Measurements from ENCODE around the gene MYT1. TPM values are rescaled to one million over a fixed set of nuclear protein-coding genes. Genes with fewer than 3 reads are reported as not detected.

Gene MYT1
- total and polyA plus RNA-seq, 9 of the 15 experiments (the other 6 are each of a cell fraction or from before 2014, with no cell fraction given): 0.02 to 0.12 (median 0.06) TPM; not detected in 4

DNA sequence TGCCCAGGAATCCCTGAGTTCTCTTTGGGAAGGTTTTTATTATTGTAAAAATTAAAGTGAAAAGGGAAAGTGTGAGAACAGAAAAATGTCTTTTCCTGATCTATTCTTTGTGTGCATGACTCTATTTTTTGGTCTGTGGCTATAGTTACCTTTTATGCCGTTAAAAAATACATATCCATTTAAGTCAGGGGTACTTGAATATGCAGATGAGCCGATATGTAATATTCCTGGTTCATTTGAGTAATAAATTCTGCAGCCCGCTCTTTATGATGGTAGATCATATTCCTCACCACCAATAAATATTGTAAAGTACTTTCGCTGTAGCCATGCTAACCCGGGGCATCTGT, 503 bp upstream of the MYT1 start:
- no peak overlapping the region for H3K4me2 ChIP-seq (ENCODE audit: insufficient read depth, low read length)
- H3K9ac ChIP-seq (ENCODE audit: insufficient read depth in 1 of 2, low read depth in 2 of 2, low read length in 2 of 2): no peak overlapping the region
- FAIRE-seq (no peak), ATAC-seq (no peak), DNase-seq (ENCODE audit: extremely low read depth in 1 of 4, low spot score in 3 of 4) (no peak)
- no peak overlapping the region for H3K4me3 ChIP-seq
- no peak overlapping the region for H3K27ac ChIP-seq (ENCODE audit: extremely low read depth, low read depth, low read length)
- H3K9me1 ChIP-seq (ENCODE audit: control insufficient read depth, insufficient read depth, low read length): peaks cover under 1% of the 10 kb centered on the region
- H2AFZ ChIP-seq (ENCODE audit: low read depth, low read length): no peak overlapping the region
- H4K20me1 ChIP-seq (replicated peaks; ENCODE audit: control insufficient read depth, insufficient read depth, low read length): peaks cover 8% of the 10 kb centered on the region; the same call in 1 of the 2 replicates
- TF ChIP-seq RBM14 (IDR thresholded peaks at IDR 0.05; ENCODE audit: borderline replicate concordance, insufficient read depth, low read depth, low read length) (no peak), DNMT1 (IDR thresholded peaks at IDR 0.05) (no peak), MTF1 (CRISPR knock-in tag; IDR thresholded peaks at IDR 0.05; ENCODE audit: borderline replicate concordance) (no peak), TFAM (CRISPR knock-in tag; conservative IDR thresholded peaks at IDR 0.05) (no peak), TRIM28 (IDR thresholded peaks at IDR 0.05) (no peak), ELF2 (CRISPR knock-in tag; IDR thresholded peaks at IDR 0.05) (no peak), ZNF707 (CRISPR knock-in tag; conservative IDR thresholded peaks at IDR 0.05) (no peak), MAZ (CRISPR knock-in tag; conservative IDR thresholded peaks at IDR 0.05 in 1 of 2, IDR thresholded peaks at IDR 0.05 in 1 of 2) (no peak), KLF13 (tag; IDR thresholded peaks at IDR 0.05; ENCODE audit: borderline replicate concordance, low read depth) (no peak), NRF1 (conservative IDR thresholded peaks at IDR 0.05 in 1 of 2, IDR thresholded peaks at IDR 0.05 in 1 of 2) (no peak), HNRNPUL1 (IDR thresholded peaks at IDR 0.05; ENCODE audit: low read length) (no peak)
- TF ChIP-seq, protein P1, sequence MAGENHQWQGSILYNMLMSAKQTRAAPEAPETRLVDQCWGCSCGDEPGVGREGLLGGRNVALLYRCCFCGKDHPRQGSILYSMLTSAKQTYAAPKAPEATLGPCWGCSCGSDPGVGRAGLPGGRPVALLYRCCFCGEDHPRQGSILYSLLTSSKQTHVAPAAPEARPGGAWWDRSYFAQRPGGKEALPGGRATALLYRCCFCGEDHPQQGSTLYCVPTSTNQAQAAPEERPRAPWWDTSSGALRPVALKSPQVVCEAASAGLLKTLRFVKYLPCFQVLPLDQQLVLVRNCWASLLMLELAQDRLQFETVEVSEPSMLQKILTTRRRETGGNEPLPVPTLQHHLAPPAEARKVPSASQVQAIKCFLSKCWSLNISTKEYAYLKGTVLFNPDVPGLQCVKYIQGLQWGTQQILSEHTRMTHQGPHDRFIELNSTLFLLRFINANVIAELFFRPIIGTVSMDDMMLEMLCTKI (IDR thresholded peaks at IDR 0.05; ENCODE audit: partially characterized antibody): no peak
- TF ChIP-seq, protein P2, sequence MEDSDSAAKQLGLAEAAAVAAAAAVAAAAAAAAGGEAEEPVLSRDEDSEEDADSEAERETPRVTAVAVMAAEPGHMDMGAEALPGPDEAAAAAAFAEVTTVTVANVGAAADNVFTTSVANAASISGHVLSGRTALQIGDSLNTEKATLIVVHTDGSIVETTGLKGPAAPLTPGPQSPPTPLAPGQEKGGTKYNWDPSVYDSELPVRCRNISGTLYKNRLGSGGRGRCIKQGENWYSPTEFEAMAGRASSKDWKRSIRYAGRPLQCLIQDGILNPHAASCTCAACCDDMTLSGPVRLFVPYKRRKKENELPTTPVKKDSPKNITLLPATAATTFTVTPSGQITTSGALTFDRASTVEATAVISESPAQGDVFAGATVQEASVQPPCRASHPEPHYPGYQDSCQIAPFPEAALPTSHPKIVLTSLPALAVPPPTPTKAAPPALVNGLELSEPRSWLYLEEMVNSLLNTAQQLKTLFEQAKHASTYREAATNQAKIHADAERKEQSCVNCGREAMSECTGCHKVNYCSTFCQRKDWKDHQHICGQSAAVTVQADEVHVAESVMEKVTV (CRISPR knock-in tag; IDR thresholded peaks at IDR 0.05): no peak
- TF ChIP-seq, protein P3, sequence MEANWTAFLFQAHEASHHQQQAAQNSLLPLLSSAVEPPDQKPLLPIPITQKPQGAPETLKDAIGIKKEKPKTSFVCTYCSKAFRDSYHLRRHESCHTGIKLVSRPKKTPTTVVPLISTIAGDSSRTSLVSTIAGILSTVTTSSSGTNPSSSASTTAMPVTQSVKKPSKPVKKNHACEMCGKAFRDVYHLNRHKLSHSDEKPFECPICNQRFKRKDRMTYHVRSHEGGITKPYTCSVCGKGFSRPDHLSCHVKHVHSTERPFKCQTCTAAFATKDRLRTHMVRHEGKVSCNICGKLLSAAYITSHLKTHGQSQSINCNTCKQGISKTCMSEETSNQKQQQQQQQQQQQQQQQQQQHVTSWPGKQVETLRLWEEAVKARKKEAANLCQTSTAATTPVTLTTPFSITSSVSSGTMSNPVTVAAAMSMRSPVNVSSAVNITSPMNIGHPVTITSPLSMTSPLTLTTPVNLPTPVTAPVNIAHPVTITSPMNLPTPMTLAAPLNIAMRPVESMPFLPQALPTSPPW (CRISPR knock-in tag; IDR thresholded peaks at IDR 0.05): no peak
- CTCF ChIA-PET (ENCODE audit: low intra/inter-chr PET ratio): no interaction called here
- no peaks in the 10 kb centered on the region for H3K79me2 ChIP-seq (ENCODE audit: control insufficient read depth, insufficient read depth, low read length)
- BruUV-seq (replicated peaks): no TSS peak
- no peaks in the 10 kb centered on the region for H3K9me3 ChIP-seq (replicated peaks; ENCODE audit: control insufficient read depth, insufficient read depth, low read depth, low read length)
- POLR2A ChIA-PET: no interaction called here
- peaks cover 35 to 85% of the 10 kb centered on the region in 2 experiments for H3K27me3 ChIP-seq (ENCODE audit: control insufficient read depth in 2 of 2, insufficient read depth in 2 of 2, low read length in 2 of 2)
- H3K4me1 ChIP-seq (replicated peaks in 1 of 2; ENCODE audit: control insufficient read depth in 2 of 2, insufficient read depth in 2 of 2, low read length in 2 of 2): peaks cover 0 to 7% of the 10 kb centered on the region in 2 experiments; a peak in 1 of 5 replicates
- in situ Hi-C loops (cut with MboI) (no loop called here), intact Hi-C loops (cut with micrococcal nuclease) (no loop called here)
- no peaks in the 10 kb centered on the region for H3K36me3 ChIP-seq (ENCODE audit: control insufficient read depth, insufficient read depth, low read length)
- WGBS (ENCODE audit: insufficient coverage, low coverage, missing lambda C conversion rate): 0% methylated on average over 5 of the region's 5 CpGs
